K562 (cell line): ENCODE results near the gene NOP10. TPM values are rescaled to one million over a fixed set of nuclear protein-coding genes. Genes with fewer than 3 reads are reported as not detected.
A peak's percentile ranks its signal among the peaks of the same experiment; 100 is the strongest.

Experiments used
- ATF1 ChIP-seq, 2 experiments: fragments of 450-650 bp in 1 of 2; IDR thresholded peaks; 2 replicates each; pipeline ENCODE4 v1.6.1; 2016; ENCODE audit warnings: missing compliant biosample characterization in 1 of 2, missing genetic modification characterization in 1 of 2
- CCNT2 ChIP-seq: IDR thresholded peaks from 2 replicates; pipeline ENCODE4 v1.6.1; 2011; ENCODE audit warnings: borderline replicate concordance, low read depth, mild to moderate bottlenecking, moderate library complexity, mixed read lengths, low read length; ENCODE audit not compliant: insufficient read length; ENCODE audit errors: extremely low read depth
- CXXC5 ChIP-seq: fragments of 250-450 bp; sonication (Bioruptor Pico); IDR thresholded peaks from 2 replicates; pipeline ENCODE4 v1.8.0; 2022; ENCODE audit warnings: inconsistent platforms, mild to moderate bottlenecking, moderate library complexity
- DACH1 ChIP-seq: fragments of 450-650 bp; IDR thresholded peaks from 2 replicates; pipeline ENCODE4 v1.6.1; 2018; ENCODE audit not compliant: partially characterized antibody
- ETV5 ChIP-seq: sonication (generic); formaldehyde crosslinking; IDR thresholded peaks from 2 replicates; pipeline ENCODE4 v1.4.0; 2020; ENCODE audit warnings: low read depth, mild to moderate bottlenecking, missing genetic modification reagents
- FOXM1 ChIP-seq, 2 experiments: fragments of 450-650 bp in 1 of 2; sonication (generic) in 1 of 2; formaldehyde crosslinking in 1 of 2; IDR thresholded peaks; 2 replicates each; pipeline versions ENCODE4 v1.6.1 to v1.9.0; 2017 to 2022; ENCODE audit warnings: low read depth in 2 of 2, mild to moderate bottlenecking in 2 of 2, missing genetic modification reagents in 1 of 2, moderate library complexity in 1 of 2
- GTF2E2 ChIP-seq: fragments of 200-800 bp; sonication (Bioruptor generic); IDR thresholded peaks from 2 replicates; pipeline ENCODE4 v1.6.1; 2016; ENCODE audit warnings: missing genetic modification characterization, missing compliant biosample characterization
- HNRNPL ChIP-seq: fragments of 200-400 bp; formaldehyde crosslinking; IDR thresholded peaks from 2 replicates; pipeline ENCODE4 v1.6.1; 2017; ENCODE audit warnings: low read depth, mild to moderate bottlenecking, low read length
- NCOA4 ChIP-seq: fragments of 450-650 bp; IDR thresholded peaks from 2 replicates; pipeline ENCODE4 v1.6.1; 2018; ENCODE audit warnings: mild to moderate bottlenecking; ENCODE audit not compliant: partially characterized antibody
- NELFE ChIP-seq: IDR thresholded peaks from 2 replicates; pipeline ENCODE4 v1.6.1; 2011; ENCODE audit warnings: mild to moderate bottlenecking; ENCODE audit not compliant: insufficient read depth, insufficient read length
- POLR3A ChIP-seq: IDR thresholded peaks from 2 replicates; pipeline ENCODE4 v1.6.1; 2011; ENCODE audit warnings: borderline replicate concordance, mild to moderate bottlenecking, moderate library complexity; ENCODE audit not compliant: insufficient read length, insufficient read depth; ENCODE audit errors: extremely low read depth
- PTTG1 ChIP-seq: fragments of 450-650 bp; IDR thresholded peaks from 2 replicates; pipeline ENCODE4 v1.6.1; 2016; ENCODE audit warnings: low read depth, mild to moderate bottlenecking, missing genetic modification characterization, missing compliant biosample characterization
- RB1 ChIP-seq: fragments of 450-650 bp; IDR thresholded peaks from 2 replicates; pipeline ENCODE4 v1.6.1; 2017; ENCODE audit warnings: low read depth, mild to moderate bottlenecking
- RBM22 ChIP-seq: fragments of 200-400 bp; formaldehyde crosslinking; IDR thresholded peaks from 2 replicates; pipeline ENCODE4 v1.6.1; 2018; ENCODE audit warnings: low read length, low read depth; ENCODE audit not compliant: poor library complexity, severe bottlenecking
- RCOR1 ChIP-seq, 2 experiments: IDR thresholded peaks; 2 replicates each; pipeline ENCODE4 v1.6.1; 2012; ENCODE audit warnings: low read depth in 2 of 2, low read length in 2 of 2, borderline replicate concordance in 1 of 2, improper control_type of control experiment in 1 of 2
- STAT5A ChIP-seq: IDR thresholded peaks from 2 replicates; pipeline ENCODE4 v1.6.1; 2012; ENCODE audit warnings: low read length, inconsistent platforms, borderline replicate concordance
- TEAD1 ChIP-seq, 2 experiments: fragments of 450-650 bp in 1 of 2; sonication (generic) in 1 of 2; formaldehyde crosslinking; IDR thresholded peaks; 2 replicates each; pipeline versions ENCODE4 v1.4.0 to v1.8.0; 2020 to 2022; ENCODE audit warnings: mild to moderate bottlenecking in 2 of 2, missing genetic modification reagents in 1 of 2
- ZNF311 ChIP-seq: fragments of 250-450 bp; sonication (Bioruptor Pico); IDR thresholded peaks from 2 replicates; pipeline ENCODE4 v1.4.0; 2020; ENCODE audit warnings: mild to moderate bottlenecking, moderate library complexity
- ZNF586 ChIP-seq: fragments of 450-650 bp; formaldehyde crosslinking; conservative IDR thresholded peaks from 2 replicates; pipeline ENCODE4 v1.4.0; 2020; ENCODE audit warnings: mild to moderate bottlenecking, moderate library complexity
- ZNF785 ChIP-seq: fragments of 250-450 bp; sonication (Bioruptor Pico); IDR thresholded peaks from 2 replicates; pipeline ENCODE4 v1.4.0; 2020; ENCODE audit warnings: mild to moderate bottlenecking
- ZNF79 ChIP-seq: fragments of 250-450 bp; sonication (Bioruptor Pico); IDR thresholded peaks from 2 replicates; pipeline ENCODE4 v1.4.0; 2020; ENCODE audit warnings: low read depth, mild to moderate bottlenecking, moderate library complexity
- ZSCAN32 ChIP-seq: fragments of 450-650 bp; formaldehyde crosslinking; IDR thresholded peaks from 2 replicates; pipeline ENCODE4 v1.4.0; 2020; ENCODE audit warnings: mild to moderate bottlenecking, moderate library complexity
- polyA plus RNA-seq, 8 experiments: library from polyadenylated mRNA; depleted of rRNA in 4 of 8; stranded (reverse) in 5 of 8; unstranded in 3 of 8; fragments of >200 nt; fragmentation: Nextera tagmentation in 2 of 8; fragmentation: Illumina TruSeq in 1 of 8; extraction: Ambion mirVana in 2 of 8; extraction: Trizol in 1 of 8; gene quantifications; 2 replicates each; pipeline versions ENCODE4 v1.2.1 to v1.2.3, GENCODE V29; 2011 to 2014; ENCODE audit warnings: inconsistent platforms in 1 of 8, missing spikeins in 1 of 8
- total RNA-seq, 7 experiments: library from RNA; depleted of rRNA in 6 of 7; stranded (reverse); fragments of >200 nt in 6 of 7; fragmentation: Illumina TruSeq in 2 of 7; extraction: Trizol in 2 of 7; gene quantifications; 2 replicates each; pipeline versions ENCODE4 v1.2.1 to v1.2.3, GENCODE V29; 2011 to 2021; ENCODE audit warnings: low replicate concordance in 1 of 7
- TF ChIP-seq, protein P1 (sequence below): fragments of 250-450 bp; sonication (Bioruptor Pico); IDR thresholded peaks from 2 replicates; pipeline ENCODE4 v1.5.0; 2021; ENCODE audit warnings: mild to moderate bottlenecking, borderline replicate concordance
- TF ChIP-seq, protein P2 (sequence below): fragments of 200-800 bp; sonication (Bioruptor generic); IDR thresholded peaks from 2 replicates; pipeline ENCODE4 v1.6.1; 2017; ENCODE audit warnings: missing genetic modification characterization, missing compliant biosample characterization

Gene NOP10
- total and polyA plus RNA-seq, 9 of the 15 experiments (the other 6 are each of a cell fraction or from before 2014, with no cell fraction given): 250 to 1,663 (median 449) TPM

DNA sequence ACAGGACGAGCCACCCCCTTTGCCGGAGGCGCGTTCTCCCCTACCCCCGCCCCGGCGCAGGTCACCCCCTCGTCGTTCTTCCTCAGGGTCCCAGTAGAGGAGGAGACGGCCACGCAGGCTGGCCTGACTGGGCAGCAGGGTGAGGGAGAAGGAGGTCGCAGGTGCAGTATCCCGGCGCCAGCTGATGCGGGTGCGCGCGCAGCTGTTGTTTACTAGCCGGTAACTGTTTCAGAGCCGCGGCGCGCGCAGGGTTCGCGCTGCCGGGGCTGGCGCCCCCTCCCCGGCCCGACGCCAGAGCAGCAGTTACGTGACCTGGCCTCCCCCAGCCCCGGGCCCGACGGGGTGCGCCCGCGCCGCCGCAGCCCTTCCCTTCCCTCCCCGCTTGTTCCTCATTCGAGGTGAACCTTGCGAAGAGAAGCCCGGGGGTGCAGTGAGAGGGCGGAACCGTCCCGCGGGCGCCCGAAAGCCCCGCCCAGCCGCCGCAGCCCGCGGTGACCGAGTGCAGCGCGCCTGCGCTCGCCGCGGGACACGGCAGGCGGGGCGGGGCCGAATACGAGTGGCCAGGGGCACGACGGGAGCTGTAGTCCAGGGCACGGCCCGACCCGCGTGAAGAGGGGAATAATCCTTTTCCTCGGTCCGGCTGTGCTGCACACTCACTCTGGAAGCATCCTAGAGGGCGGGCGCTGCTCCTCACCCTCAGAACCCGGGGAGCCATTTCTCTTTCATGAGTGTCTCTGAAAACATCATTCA, 5.2 kb downstream of the NOP10 start, which contains the start of gene SLC12A6 (continued):
- TF ChIP-seq TEAD1 (CRISPR knock-in tag; IDR thresholded peaks at IDR 0.05) (no peak; a peak in 1 of 4 replicates), RB1 (peak; percentile 89), ETV5 (CRISPR knock-in tag) (0 out of 2 replicates have a peak, but pooled peaks have one; percentile 2), ZNF311 (CRISPR knock-in tag) (no peak), ZNF785 (CRISPR knock-in tag) (no peak), DACH1 (peak; percentile 89), RBM22 (peak; percentile 79), CCNT2 (peak; percentile 89), ZNF586 (CRISPR knock-in tag) (no peak), GTF2E2 (tag) (0 out of 2 replicates have a peak, but pooled peaks have one; percentile 40), ATF1 (CRISPR knock-in tag; IDR thresholded peaks at IDR 0.05) (no peak), ATF1 (tag; IDR thresholded peaks at IDR 0.05) (peak; percentile 82), NELFE (no peak), PTTG1 (no peak), STAT5A (no peak), HNRNPL (no peak), POLR3A (no peak), ZNF79 (CRISPR knock-in tag) (no peak), RCOR1 (IDR thresholded peaks at IDR 0.05; ENCODE audit: borderline replicate concordance in 1 of 2, low read depth in 2 of 2, low read length in 2 of 2) (peak in 1 of 2 experiments; percentile 4; a peak in 1 of 4 replicates), FOXM1 (IDR thresholded peaks at IDR 0.05; ENCODE audit: low read depth) (no peak), FOXM1 (CRISPR knock-in tag; IDR thresholded peaks at IDR 0.05; ENCODE audit: low read depth) (0 out of 2 replicates have a peak, but pooled peaks have one; percentile 23), ZSCAN32 (CRISPR knock-in tag) (no peak), NCOA4 (no peak), CXXC5 (CRISPR knock-in tag) (peak; percentile 81)
- TF ChIP-seq, protein P1, sequence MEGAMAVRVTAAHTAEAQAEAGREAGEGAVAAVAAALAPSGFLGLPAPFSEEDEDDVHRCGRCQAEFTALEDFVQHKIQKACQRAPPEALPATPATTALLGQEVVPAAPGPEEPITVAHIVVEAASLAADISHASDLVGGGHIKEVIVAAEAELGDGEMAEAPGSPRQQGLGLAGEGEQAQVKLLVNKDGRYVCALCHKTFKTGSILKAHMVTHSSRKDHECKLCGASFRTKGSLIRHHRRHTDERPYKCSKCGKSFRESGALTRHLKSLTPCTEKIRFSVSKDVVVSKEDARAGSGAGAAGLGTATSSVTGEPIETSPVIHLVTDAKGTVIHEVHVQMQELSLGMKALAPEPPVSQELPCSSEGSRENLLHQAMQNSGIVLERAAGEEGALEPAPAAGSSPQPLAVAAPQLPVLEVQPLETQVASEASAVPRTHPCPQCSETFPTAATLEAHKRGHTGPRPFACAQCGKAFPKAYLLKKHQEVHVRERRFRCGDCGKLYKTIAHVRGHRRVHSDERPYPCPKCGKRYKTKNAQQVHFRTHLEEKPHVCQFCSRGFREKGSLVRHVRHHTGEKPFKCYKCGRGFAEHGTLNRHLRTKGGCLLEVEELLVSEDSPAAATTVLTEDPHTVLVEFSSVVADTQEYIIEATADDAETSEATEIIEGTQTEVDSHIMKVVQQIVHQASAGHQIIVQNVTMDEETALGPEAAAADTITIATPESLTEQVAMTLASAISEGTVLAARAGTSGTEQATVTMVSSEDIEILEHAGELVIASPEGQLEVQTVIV (CRISPR knock-in tag): no peak
- TF ChIP-seq, protein P2, sequence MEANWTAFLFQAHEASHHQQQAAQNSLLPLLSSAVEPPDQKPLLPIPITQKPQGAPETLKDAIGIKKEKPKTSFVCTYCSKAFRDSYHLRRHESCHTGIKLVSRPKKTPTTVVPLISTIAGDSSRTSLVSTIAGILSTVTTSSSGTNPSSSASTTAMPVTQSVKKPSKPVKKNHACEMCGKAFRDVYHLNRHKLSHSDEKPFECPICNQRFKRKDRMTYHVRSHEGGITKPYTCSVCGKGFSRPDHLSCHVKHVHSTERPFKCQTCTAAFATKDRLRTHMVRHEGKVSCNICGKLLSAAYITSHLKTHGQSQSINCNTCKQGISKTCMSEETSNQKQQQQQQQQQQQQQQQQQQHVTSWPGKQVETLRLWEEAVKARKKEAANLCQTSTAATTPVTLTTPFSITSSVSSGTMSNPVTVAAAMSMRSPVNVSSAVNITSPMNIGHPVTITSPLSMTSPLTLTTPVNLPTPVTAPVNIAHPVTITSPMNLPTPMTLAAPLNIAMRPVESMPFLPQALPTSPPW (CRISPR knock-in tag): peak; percentile 90
